Ishikawa (cell line): ENCODE data around the gene WSCD2.

Experiments used
- CEBPB ChIP-seq: IDR thresholded peaks from 2 replicates; pipeline ENCODE4 v1.6.1; 2012
- CREB1 ChIP-seq: IDR thresholded peaks from 2 replicates; pipeline ENCODE4 v1.6.1; 2012; ENCODE audit warnings: low read depth
- EP300 ChIP-seq: IDR thresholded peaks from 2 replicates; pipeline ENCODE4 v1.6.1; 2012; ENCODE audit warnings: borderline replicate concordance
- YY1 ChIP-seq: IDR thresholded peaks from 2 replicates; pipeline ENCODE4 v1.6.1; 2012; ENCODE audit warnings: low read depth

GRCh38 chr12:108098374-108098773, 30.7 kb upstream of the WSCD2 start:
- TF ChIP-seq CEBPB (no peak), EP300 (no peak), CREB1 (no peak), YY1 (no peak)
